GM12878 (cell line): ENCODE measurements around the gene DBN1. TPM values are rescaled to one million over a fixed set of nuclear protein-coding genes. Genes with fewer than 3 reads are reported as not detected.

Source experiments
- ATF2 ChIP-seq: IDR thresholded peaks from 2 replicates; pipeline ENCODE4 v1.6.1; 2012; ENCODE audit warnings: low read length, inconsistent platforms
- CBX3 ChIP-seq: fragments of 200-600 bp; sonication (generic); IDR thresholded peaks from 2 replicates; pipeline ENCODE4 v1.6.1; 2016; ENCODE audit warnings: low read depth, borderline replicate concordance
- CBX5 ChIP-seq: sonication (generic); IDR thresholded peaks from 2 replicates; pipeline ENCODE4 v1.6.1; 2016; ENCODE audit warnings: low read depth, moderate library complexity, mild to moderate bottlenecking, inconsistent platforms
- CHD2 ChIP-seq: IDR thresholded peaks from 2 replicates; pipeline ENCODE4 v1.6.1; 2011; ENCODE audit warnings: low read depth, low read length, improper control_type of control experiment, borderline replicate concordance
- ETV6 ChIP-seq, 2 experiments: fragments of 450-650 bp in 1 of 2; IDR thresholded peaks in 1 of 2; conservative IDR thresholded peaks in 1 of 2; 2 replicates each; pipeline ENCODE4 v1.6.1; 2014; ENCODE audit warnings: antibody characterized with exemption in 1 of 2, borderline replicate concordance in 1 of 2, low read depth in 1 of 2, mild to moderate bottlenecking in 1 of 2, moderate library complexity in 1 of 2
- HDGF ChIP-seq: fragments of 450-650 bp; IDR thresholded peaks from 2 replicates; pipeline ENCODE4 v1.6.1; 2016; ENCODE audit warnings: antibody characterized with exemption
- NFXL1 ChIP-seq: fragments of 450-650 bp; IDR thresholded peaks from 2 replicates; pipeline ENCODE4 v1.6.1; 2017; ENCODE audit warnings: antibody characterized with exemption, mild to moderate bottlenecking, borderline replicate concordance
- NKRF ChIP-seq: fragments of 450-650 bp; conservative IDR thresholded peaks from 2 replicates; pipeline ENCODE4 v1.6.1; 2017; ENCODE audit warnings: mild to moderate bottlenecking, moderate library complexity
- PML ChIP-seq: IDR thresholded peaks from 2 replicates; pipeline ENCODE4 v1.6.1; 2012; ENCODE audit warnings: low read length, inconsistent platforms
- POLR2AphosphoS5 ChIP-seq: IDR thresholded peaks from 2 replicates; pipeline ENCODE4 v1.6.1; 2011; ENCODE audit warnings: mild to moderate bottlenecking, low read length, inconsistent platforms
- SPI1 ChIP-seq: IDR thresholded peaks from 2 replicates; pipeline ENCODE4 v1.6.1; 2011; ENCODE audit warnings: low read depth, mild to moderate bottlenecking, low read length, moderate library complexity, borderline replicate concordance; ENCODE audit not compliant: insufficient read depth
- ZSCAN29 ChIP-seq: fragments of 450-650 bp; IDR thresholded peaks from 2 replicates; pipeline ENCODE4 v1.6.1; 2017; ENCODE audit warnings: mild to moderate bottlenecking, moderate library complexity
- polyA plus RNA-seq, 11 experiments: library from polyadenylated mRNA; depleted of rRNA in 4 of 11; unstranded in 6 of 11; stranded (reverse) in 5 of 11; fragments of >200 nt; fragmentation: Nextera tagmentation in 4 of 11; fragmentation: Illumina TruSeq in 1 of 11; extraction: Ambion mirVana in 4 of 11; extraction: Trizol in 1 of 11; gene quantifications; 1 replicate in 1 of 11; 2 replicates in 10 of 11; pipeline versions ENCODE4 v1.2.1 to v1.2.3, GENCODE V29; 2011 to 2016; ENCODE audit warnings: inconsistent platforms in 2 of 11, missing spikeins in 2 of 11, low read depth in 1 of 11
- total RNA-seq, 4 experiments: library from RNA; depleted of rRNA in 3 of 4; stranded (reverse); fragments of >200 nt in 3 of 4; fragmentation: Illumina TruSeq in 1 of 4; extraction: Trizol in 1 of 4; gene quantifications; 2 replicates each; pipeline versions ENCODE4 v1.2.1 to v1.2.3, GENCODE V29; 2013 to 2021

DBN1 gene
- total and polyA plus RNA-seq, 10 of the 15 experiments (the other 5 are each of a cell fraction or from before 2014, with no cell fraction given): 0.18 to 81.0 (median 27.9) TPM

GRCh38 chr5:177469750-177470525 lies 3.5 kb downstream of the DBN1 start (continued):
- no peak for TF ChIP-seq ETV6 (conservative IDR thresholded peaks at IDR 0.05 in 1 of 2, IDR thresholded peaks at IDR 0.05 in 1 of 2; ENCODE audit: borderline replicate concordance in 1 of 2, low read depth in 1 of 2)
- no peak for TF ChIP-seq NKRF
- TF ChIP-seq PML: no peak
- no peak for TF ChIP-seq ZSCAN29
- TF ChIP-seq POLR2AphosphoS5: no peak
- TF ChIP-seq HDGF: no peak
- no peak for TF ChIP-seq CHD2
- TF ChIP-seq SPI1: no peak
- TF ChIP-seq NFXL1: no peak
- TF ChIP-seq CBX3: no peak
- no peak for TF ChIP-seq CBX5
- TF ChIP-seq ATF2: no peak
